GM18909 (cell line): ENCODE measurements around the gene ACSF3.
"Not testable (repeated sequence)": the region's sequence is repeated elsewhere in the genome, so short reads cannot be mapped to it uniquely, and the experiment has no call there.

ENCODE experiments used
- ATAC-seq: cut with Tn5 transposase; IDR thresholded peaks from one replicate; pipeline ENCODE4 v1.9.1; 2021; ENCODE audit warnings: mild to moderate bottlenecking; ENCODE audit not compliant: unreplicated experiment, poor library complexity

Gene ACSF3

DNA sequence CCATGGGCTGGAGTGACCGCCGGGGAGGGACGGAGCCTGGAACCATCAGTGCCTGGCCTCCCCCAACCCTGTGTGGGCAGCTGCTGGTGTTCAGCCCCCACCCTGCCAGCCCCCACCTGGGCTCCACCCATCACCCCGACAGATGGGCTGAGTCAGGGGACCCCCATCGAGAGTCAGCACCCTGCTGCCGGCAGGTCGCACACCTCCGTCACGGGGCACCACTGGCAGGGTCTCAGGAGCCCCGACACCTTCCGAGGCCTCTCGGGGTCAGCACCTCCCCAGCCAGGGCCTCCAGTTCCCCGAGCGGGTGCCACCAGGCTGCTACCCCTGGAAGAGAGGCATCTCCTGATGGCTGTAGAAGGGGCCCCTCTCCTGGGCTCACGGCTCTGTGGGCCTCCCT lies 38.3 kb upstream of the ACSF3 start:
- no peak for ATAC-seq

DNA sequence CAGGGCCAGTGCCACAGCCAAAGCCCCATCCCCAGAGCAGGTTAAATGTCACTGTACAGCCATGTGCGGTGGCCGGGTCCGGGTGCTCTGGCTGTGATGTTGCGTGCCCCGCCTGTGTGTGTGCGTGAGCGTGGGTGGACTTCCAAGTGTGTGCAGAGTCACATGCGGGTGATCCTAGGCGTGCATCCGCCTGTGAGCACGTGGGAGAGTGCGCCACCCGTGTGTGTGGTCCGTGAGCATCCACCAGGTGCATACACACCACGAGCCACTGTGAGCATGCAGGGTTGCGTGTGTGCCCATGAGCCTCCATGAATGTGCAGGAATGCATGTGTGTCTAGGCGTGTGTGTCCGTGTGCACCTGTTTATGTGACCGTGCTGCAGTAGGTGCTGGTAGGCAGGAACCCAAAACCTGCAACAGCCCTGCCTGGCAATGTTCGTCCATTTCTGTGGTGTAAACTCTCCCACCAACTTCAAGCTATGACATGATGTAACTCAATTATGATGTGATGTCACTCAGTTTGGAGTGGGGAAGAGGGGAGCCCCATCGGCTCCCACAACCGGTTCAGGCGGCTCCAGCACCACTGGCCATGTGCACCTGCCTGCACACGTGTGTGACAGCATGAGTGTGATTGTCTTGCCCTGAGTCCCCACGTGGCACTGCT lies 37.6 kb upstream of the ACSF3 start:
- no peak for ATAC-seq

DNA sequence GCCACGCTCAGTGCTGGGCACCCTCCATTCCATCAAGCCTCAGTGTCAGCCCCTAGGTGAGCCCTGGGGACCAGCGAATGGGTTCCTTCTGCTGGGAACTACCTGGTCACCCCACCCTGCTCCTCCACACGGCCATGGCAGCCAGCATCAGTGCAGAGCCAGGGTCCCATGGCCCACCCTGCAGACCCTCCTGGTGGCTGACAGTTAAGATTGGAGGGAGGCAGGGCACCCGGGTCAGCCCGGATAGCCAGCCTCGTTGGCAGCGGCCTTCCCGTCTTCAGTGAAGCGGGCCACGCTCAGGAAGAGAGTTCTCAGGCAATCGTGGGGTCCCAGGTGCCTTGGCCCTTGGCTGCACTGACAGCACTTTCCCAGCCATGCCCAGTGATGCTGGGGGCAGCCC lies 37.1 kb upstream of the ACSF3 start:
- ATAC-seq: no peak

DNA sequence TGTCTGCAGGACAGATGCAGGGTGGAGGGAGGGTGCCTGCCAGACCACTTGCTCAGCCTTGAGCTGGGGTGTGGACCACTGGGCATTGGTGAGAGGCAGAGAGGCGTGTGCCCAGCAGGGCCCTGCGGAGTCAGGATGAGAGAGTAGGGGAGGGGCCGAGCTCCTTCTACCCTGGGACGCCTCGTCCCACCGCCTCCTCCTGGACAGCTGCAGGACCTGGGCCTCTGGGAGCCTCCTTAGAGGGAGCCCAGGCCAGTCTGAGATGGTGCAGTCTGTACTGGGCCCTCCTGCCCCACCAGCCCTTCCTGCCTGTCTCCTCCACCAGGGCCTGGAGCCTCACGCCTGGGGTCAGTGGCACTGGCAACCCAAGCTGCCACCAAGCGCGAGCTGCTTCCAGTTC lies 35.9 kb upstream of the ACSF3 start:
- no peak for ATAC-seq

DNA sequence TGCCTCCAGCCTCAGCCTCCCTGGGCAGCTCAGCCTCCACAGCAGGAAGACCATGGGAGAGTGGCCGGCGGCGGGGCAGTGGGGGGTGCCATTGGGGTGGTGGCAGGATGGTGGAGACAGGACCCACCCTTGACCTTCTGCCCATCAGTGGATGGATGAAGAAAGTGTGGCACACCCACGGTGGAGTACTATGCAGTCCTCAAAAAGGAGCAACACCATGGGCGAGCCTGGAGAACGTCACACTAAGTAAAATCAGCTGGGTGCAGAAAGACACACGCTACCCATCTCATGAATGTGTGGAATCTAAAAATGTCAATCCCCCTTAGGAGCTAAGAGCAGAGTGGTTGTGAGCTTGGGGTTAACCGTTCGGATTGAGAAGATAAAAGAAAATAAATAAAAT lies 34.8 kb upstream of the ACSF3 start:
- no peak for ATAC-seq

DNA sequence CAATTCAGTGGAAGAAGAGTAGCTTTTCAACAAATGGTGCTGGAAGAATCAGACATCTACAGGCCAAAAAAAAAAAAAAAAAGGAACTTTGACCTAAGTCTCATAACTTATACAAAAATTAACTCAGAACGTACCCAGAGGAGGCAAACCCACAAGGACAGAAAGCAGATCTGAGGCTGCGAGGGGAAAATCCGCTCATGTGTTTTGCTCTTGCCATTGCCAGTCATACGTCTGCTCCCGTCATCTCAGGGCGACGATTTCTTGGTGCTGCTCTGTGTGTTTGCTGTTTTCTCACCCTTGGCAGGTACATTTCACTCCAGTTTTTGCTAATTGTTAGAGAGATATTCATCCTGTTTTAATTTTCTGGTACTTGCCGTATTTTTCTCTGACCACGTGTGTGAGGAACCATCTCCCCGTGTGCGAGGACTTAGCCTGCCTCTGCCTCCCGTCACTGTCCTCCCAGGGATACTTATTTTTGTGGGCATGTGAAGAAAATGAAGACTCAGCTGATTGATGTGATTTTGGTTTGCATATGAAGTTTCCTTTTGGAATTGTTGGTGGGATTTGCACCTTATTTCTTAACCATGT lies 33.4 kb upstream of the ACSF3 start:
- no peak for ATAC-seq

DNA sequence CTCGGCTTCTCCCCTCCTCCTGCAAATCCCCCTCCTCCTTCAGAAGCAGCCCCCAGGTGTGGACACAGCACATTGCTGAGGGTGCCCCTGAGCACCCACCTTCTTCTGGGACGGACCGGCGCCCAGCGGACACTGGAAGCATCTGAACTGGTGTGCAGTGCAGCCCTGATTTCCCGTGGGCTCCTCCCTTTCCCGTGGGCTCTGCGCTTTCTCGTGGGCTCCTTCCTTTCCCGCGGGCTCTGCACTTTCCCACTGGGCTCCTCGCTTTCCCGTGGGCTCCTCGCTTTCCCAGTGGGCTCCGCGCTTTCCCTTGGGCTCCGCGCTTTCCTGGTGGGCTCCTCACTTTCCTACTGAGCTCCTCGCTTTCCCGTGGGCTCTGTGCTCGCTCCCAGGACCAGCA lies 32.6 kb upstream of the ACSF3 start:
- ATAC-seq: no peak

DNA sequence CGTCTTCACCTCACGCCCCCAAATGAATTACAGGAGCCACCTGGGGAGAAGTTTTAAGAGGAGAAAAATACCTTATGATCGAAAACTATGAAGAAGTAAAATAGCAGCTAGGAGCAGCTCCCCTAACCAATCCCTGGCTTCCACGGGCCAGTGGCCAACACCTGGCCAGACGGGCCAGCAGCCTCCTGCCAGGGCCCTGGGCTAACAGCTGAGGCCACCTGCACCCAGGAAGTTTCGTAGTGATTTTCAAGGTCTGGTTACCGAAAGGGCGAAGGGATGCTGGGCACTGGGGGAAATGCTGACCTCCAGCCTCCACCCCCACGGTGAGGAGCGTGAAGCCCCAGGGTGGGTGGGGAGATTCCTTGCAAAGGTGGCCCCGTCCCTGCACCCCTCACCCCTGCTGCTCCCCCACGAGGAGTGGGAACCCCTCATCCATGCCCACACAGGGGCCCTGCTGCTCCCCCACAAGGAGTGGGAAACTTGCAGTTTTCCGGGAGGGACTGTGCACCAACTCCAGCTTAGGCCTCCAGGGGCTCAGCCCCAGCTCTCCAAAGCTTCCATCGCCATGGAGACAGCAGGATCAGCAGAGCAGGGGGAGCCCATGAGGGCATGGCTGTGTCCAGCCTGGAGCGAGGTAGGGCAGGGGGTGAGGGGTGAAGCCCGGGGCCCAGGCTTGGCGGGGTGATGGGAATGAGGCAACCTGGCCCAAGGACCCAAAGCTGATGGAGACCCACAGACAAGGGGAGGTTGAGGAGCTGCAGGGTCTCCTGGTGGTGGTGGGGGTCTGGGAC lies 31.9 kb upstream of the ACSF3 start:
- ATAC-seq: no peak

DNA sequence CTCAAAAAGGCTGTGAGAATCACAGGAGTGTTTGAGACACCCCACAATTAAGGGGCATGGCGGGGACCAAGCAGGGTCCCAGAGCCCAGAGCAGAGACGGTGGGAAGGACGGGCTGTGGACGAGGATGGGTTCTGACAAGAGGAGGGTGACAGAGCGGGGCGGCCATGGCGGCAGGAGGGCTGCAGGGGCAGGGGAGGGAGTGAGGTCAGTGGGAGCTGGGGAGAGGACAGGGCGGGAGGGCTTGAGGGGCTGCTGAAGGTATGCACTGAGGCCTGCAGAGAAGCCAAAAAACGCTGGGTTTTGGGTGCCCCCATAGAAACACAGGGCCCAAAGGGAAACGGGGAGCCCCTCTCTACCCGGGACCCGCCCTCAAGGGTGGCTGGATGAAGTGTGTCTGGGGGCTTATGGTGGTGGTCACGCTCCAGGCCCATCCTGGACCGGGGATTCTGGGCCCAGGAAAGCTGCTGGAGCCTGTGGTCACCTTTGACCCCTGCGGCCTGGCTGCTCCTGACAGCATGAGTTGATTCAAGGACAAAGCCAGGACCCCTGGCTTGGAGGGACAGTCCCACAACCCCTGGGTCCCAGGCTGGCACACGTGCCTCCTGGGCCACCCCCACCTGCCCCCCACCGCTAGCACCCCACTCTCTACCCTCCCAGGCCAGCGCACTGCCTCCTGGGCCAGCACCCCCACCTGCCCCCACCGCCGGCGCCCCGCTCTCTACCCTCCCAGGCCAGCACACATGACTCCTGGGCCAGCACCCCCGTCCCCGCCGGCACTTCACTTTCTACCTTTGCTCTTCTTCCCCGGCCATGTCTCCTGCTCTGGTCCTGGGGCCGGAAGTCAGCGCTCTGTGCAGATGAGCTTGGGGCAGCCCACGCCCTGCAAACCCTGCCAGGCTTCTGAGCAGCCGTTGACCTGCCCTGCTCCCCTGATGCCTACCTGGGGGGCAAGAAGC lies 31.0 kb upstream of the ACSF3 start:
- no peak for ATAC-seq

DNA sequence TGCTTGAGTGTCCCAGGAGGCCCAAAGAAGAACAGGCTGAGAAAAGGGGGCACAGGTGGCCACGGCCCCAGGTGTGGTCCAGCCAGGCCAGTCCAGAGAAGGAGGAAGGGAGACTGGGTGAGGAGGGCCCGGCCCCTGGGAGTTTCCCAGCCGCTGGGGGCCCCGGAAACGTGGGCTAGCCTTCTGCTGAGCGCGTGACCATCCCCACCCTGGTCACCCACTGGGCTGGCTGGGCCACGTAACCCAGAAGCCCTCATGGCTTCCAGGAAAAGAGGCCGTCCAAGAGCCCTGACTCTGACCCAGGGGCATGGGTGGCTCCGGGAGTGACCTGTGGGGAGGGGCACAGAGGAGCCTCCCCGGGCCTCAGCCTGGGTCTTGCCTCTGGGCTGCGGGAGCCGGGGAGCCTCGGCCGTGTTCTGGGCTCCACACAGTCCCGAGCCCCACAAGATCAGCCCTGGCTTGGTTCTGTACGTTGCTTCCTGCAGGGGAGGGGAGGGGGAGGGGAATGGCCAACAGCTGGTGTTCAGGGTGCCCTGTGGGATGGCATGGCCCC lies 29.8 kb upstream of the ACSF3 start:
- ATAC-seq: no peak

DNA sequence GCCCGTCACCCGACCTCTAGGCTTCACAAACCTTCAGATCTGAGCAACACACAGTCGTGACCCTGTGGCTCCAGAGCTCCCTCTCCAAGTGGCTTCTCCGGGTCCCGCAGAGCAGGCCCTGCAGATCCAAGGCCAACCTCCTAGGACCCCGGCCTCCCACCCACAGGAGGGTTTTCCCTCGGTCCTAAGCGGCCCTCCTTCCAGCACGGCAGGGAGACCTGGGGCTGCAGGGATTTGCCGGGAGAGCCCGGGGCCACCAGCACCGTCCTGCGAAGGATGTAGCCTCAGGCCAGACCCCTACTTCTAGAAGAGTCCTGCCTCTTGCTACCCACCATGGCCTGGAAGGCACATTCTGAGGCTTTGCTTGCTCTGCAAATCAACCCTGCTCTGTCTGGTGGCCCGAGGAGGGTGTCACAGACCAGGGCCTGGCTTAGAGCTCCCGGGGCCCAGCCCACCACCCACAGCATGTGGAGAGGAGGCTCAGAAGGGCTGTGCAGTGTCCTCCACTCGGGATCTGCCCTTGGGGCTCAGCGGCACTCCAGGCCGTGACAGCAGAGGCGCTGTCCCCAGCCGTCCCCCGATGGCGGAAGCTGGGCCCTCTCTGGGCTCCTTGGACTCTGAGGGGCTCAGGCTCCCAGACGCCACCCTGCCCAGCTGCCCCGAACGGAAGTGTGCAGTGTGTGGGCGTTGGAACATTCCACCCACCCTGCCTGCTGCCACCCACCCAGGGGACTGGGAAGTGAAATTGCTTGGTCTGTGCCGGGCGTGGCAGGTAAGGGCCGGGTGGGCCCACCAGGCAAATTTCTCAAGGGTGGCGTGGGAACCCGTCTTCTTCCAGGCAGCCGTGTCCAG lies 28.8 kb upstream of the ACSF3 start:
- no peak for ATAC-seq

DNA sequence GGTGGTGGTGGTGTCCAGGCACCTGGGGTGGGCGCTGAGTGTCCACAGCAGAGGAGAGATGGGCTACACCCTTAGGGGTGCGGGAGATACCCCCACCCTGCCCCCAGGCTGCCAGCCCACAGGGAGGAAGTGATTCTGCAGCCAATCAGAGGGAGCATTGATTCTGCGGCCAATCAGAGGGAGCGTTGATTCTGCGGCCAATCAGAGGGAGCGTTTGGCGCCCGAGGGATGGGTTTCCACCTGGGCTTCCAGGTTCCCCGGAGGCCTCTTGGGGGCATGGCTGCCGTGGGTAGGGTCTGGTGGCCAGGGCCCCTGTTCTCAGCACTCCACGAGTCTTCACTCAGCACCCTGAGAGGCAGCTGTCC lies 28.2 kb upstream of the ACSF3 start:
- no peak for ATAC-seq

DNA sequence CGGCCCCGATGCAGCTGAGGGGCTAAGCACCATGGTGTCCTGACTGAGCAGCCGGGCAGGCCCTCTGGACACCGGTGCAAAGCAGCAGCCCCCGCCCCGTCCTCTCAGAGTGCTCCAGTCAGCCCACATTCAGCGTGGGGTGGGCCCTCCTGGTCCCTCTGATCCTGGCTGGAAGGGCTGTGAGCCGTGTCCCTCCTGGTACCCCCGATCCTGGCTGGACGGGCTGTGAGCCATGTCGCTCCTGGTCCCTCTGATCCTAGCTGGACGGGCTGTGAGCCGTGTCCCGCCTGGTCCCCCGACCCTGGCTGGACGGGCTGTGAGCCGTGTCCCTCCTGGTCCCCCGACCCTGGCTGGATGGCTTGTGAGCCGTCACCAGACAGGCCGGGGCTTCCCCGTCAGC lies 26.9 kb upstream of the ACSF3 start:
- no peak for ATAC-seq

DNA sequence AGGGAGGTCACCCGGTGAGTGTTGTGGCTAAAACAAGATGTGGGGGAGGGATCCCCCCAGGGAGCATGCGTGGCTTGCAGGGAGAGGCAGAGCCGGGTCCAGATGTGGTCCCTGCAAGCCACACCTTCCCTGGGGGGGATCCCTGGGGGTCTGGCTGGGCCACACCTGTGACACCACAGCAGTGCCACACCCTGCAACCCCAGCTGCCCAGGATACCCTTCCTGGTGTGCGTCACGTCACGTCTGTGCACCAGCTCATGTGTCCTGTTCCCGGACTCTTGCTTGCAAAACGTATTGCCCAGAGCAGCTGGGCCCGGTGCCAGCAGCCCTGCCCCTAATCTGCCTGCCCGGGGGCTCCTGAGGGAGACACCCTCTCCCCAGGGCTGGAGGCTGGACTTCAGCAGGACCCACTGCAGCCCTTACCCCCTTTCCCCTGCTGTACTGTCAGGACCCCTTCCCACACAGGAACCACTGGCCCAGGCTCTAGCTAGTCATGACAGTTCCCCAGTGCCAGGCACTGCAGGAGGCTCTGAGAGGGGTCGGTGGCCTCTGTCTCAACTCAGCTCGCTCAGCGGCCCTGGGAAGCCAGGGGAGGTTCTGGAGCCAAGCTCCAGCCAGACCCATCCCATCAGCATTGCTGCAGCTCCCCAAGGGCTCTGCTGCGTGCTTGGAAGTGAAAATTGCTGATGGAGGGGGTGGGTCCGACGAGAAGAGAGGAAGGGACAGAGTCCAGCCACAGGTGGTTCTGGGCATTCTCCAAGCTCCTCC lies 25.8 kb upstream of the ACSF3 start:
- ATAC-seq: no peak

DNA sequence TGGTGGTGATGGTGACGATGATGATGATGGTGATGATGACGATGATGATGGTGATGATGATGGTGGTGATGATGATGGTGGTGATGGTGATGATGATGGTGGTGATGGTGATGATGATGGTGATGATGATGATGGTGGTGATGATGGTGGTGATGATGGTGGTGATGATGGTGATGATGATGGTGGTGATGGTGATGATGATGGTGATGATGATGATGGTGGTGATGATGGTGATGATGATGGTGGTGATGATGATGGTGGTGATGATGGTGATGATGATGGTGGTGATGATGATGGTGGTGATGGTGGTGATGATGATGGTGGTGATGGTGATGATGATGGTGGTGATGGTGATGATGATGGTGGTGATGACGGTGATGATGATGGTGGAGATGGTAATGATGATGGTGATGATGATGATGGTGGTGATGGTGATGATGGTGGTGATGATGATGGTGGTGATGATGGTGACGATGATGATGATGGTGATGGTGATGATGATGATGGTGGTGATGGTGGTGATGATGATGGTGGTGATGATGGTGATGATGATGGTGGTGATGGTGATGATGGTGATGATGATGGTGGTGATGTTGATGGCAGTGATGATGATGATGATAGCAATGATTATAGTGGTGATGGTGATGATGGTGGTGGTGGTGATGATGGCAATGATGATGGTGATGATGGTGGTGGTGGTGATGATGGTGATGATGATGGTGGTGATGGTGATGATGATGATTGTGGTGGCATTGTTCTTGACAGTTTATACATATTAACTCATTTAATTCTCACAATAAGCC lies 24.6 kb upstream of the ACSF3 start:
- not testable (repeated sequence) for ATAC-seq

DNA sequence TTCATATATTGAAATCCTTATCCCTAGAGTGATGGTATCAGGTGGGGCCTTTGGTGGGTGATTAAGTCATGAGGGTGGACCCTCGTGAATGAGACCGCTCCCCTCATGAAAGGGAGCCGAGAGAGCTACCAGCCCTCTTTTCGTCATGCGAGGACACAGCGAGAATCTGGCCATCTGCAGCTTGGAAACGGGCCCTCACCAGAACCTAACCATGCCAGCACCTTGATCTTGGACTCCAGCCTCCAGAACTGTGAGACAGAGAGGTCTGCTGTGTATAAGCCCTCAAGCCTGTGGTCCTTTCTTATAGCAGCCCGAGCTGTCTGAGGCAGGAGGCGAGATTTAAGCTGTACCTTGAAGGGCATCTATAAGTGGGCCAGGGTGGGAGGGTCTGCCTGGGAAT lies 23.7 kb upstream of the ACSF3 start:
- no peak for ATAC-seq

DNA sequence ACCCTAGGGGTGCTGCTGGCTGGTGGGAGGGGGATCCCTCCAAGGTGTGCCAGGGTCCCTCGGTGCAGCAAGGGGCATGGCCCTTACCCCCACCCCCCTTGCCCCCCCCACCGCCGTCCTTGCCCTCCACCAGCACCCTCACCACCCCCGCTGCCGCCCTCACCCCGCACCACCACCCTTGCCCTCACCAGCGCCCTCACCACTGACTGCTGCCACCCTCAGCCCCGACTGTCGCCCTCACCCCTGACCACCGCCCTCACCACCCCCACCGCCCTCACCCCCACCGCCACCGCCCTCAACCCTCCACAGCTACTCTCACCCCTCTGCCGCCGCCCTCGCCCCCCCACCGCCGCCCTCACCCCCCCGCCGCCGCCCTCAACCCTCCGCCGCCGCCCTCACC lies 23.1 kb upstream of the ACSF3 start:
- ATAC-seq: no peak
